Ecto neural progenitor cell (in vitro differentiated cells): ENCODE results near the gene PFAS.

Experiments
- DNase-seq: peaks from one replicate; pipeline ENCODE4 v3.0.0-alpha.2; 2018; ENCODE audit warnings: low spot score

The PFAS gene

GRCh38 chr17:8310601-8311123 is 61.6 kb downstream of the PFAS start:
- no peak for DNase-seq

GRCh38 chr17:8311131-8311790 is 62.2 kb downstream of the PFAS start:
- no peak for DNase-seq

- DNase-seq = no peak
These were observed 63.2 kb downstream of the PFAS start for GRCh38 chr17:8312251-8312650.

GRCh38 chr17:8312726-8313600 is 63.9 kb downstream of the PFAS start:
- no peak for DNase-seq

- DNase-seq = peak; percentile 64
These were observed 66.0 kb downstream of the PFAS start for GRCh38 chr17:8314797-8315763.

GRCh38 chr17:8315764-8316217 is 66.7 kb downstream of the PFAS start:
- DNase-seq = peak; percentile 69

GRCh38 chr17:8318010-8318935 is 69.2 kb downstream of the PFAS start:
- DNase-seq = no peak
